ENCODE measurements around the gene SRC. TPM values are rescaled to one million over a fixed set of nuclear protein-coding genes. Genes with fewer than 3 reads are reported as not detected.

SRC gene
- total RNA-seq, 4 donors from 2014 or later, result 23.4 to 36.9 (median 29.0) TPM

GRCh38 chr20:37442986-37443385, 97.0 kb downstream of the SRC start:
- no peaks in the 10 kb centered on the region for H3K36me3 ChIP-seq
- no peaks in the 10 kb centered on the region for H3K9me3 ChIP-seq
- no peak overlapping the region for H3K27ac ChIP-seq
- H3K27me3 ChIP-seq, result peaks cover 0 to 21% of the 10 kb centered on the region in 2 donors
- DNase-seq (ENCODE audit: low spot score in 2 of 2), result no peak
- WGBS, 2 donors, result 70 to 83% methylated on average over 3 of the region's 3 CpGs
- H3K4me1 ChIP-seq, result no peaks in the 10 kb centered on the region
- TF ChIP-seq CTCF (IDR thresholded peaks at IDR 0.05) (no peak), POLR2A (IDR thresholded peaks at IDR 0.05) (no peak), EP300 (IDR thresholded peaks at IDR 0.05) (no peak)
- H3K4me3 ChIP-seq, result no peak overlapping the region

GRCh38 chr20:37443596-37443995, 97.7 kb downstream of the SRC start:
- H3K4me1 ChIP-seq, result no peaks in the 10 kb centered on the region
- H3K36me3 ChIP-seq, result no peaks in the 10 kb centered on the region
- 77 to 78% methylated on average over 4 of the region's 4 CpGs for WGBS, 2 donors
- H3K4me3 ChIP-seq, result no peak overlapping the region
- no peak for TF ChIP-seq POLR2A (IDR thresholded peaks at IDR 0.05)
- no peak for TF ChIP-seq CTCF (IDR thresholded peaks at IDR 0.05)
- no peak for TF ChIP-seq EP300 (IDR thresholded peaks at IDR 0.05)
- H3K27me3 ChIP-seq, result peaks cover 0 to 21% of the 10 kb centered on the region in 2 donors
- H3K9me3 ChIP-seq, result no peaks in the 10 kb centered on the region
- no peak for DNase-seq (ENCODE audit: low spot score in 2 of 2)
- no peak overlapping the region for H3K27ac ChIP-seq

DNA sequence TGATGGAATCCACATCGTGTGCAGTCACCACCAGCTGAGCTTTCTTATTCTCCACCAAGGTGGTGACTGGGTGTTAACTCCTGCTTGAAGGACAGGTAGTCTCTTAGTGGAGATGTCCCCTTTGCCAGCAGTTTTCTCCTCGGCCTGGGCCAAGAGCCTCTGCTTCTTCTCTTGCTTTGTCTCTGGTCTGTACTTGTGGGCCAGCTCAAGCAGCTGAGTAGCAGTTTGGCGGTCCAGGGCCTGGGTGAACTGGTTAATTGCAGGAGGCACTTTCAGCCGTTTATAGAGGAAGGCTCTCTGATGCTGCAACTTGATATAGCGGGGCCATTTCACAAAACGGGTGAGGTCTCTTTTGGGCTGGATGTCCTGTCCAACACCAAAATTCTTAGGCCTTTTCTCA, 99.1 kb downstream of the SRC start:
- TF ChIP-seq EP300 (IDR thresholded peaks at IDR 0.05) (no peak), CTCF (IDR thresholded peaks at IDR 0.05) (no peak), POLR2A (IDR thresholded peaks at IDR 0.05) (no peak)
- DNase-seq (ENCODE audit: low spot score in 2 of 2), result no peak
- Histone ChIP-seq H3K4me1 (no peaks in the 10 kb centered on the region), H3K9me3 (no peaks in the 10 kb centered on the region), H3K4me3 (no peak overlapping the region), H3K36me3 (no peaks in the 10 kb centered on the region), H3K27ac (no peak overlapping the region), H3K27me3 (peaks cover 0 to 12% of the 10 kb centered on the region in 2 donors)
- 65 to 70% methylated on average over 6 of the region's 6 CpGs for WGBS, 2 donors

GRCh38 chr20:37446286-37447032, 100.5 kb downstream of the SRC start:
- H3K9me3 ChIP-seq, result no peaks in the 10 kb centered on the region
- H3K4me3 ChIP-seq, result no peak overlapping the region
- 75 to 89% methylated on average over 5 of the region's 5 CpGs for WGBS, 2 donors

GRCh38 chr20:37447688-37448087, 101.7 kb downstream of the SRC start:
- no peak overlapping the region for H3K27ac ChIP-seq
- no peaks in the 10 kb centered on the region for H3K4me1 ChIP-seq
- no peak for TF ChIP-seq CTCF (IDR thresholded peaks at IDR 0.05)
- TF ChIP-seq EP300 (IDR thresholded peaks at IDR 0.05), result no peak
- no peak for TF ChIP-seq POLR2A (IDR thresholded peaks at IDR 0.05)
- no peak for DNase-seq (ENCODE audit: low spot score in 2 of 2)
- no peaks in the 10 kb centered on the region for H3K27me3 ChIP-seq
- H3K36me3 ChIP-seq, result no peaks in the 10 kb centered on the region
- H3K9me3 ChIP-seq, result no peaks in the 10 kb centered on the region
- 79 to 83% methylated on average over 3 of the region's 3 CpGs for WGBS, 2 donors
- no peak overlapping the region for H3K4me3 ChIP-seq

More at GRCh38 chr20:37446286-37447032, 100.5 kb downstream of the SRC start:
- no peak for TF ChIP-seq EP300 (IDR thresholded peaks at IDR 0.05)
- DNase-seq (ENCODE audit: low spot score in 2 of 2), result no peak
- H3K27me3 ChIP-seq, result peaks cover 0 to 5% of the 10 kb centered on the region in 2 donors
- no peak overlapping the region for H3K27ac ChIP-seq
- H3K36me3 ChIP-seq, result no peaks in the 10 kb centered on the region
- H3K4me1 ChIP-seq, result no peaks in the 10 kb centered on the region

All from tibial nerve (tissue), 4 donors.